ENCODE results near the gene POU6F2. TPM values are rescaled to one million over a fixed set of nuclear protein-coding genes. Genes with fewer than 3 reads are reported as not detected.

The POU6F2 gene
- total RNA-seq, 1 donor from 2014 or later: not detected

DNA sequence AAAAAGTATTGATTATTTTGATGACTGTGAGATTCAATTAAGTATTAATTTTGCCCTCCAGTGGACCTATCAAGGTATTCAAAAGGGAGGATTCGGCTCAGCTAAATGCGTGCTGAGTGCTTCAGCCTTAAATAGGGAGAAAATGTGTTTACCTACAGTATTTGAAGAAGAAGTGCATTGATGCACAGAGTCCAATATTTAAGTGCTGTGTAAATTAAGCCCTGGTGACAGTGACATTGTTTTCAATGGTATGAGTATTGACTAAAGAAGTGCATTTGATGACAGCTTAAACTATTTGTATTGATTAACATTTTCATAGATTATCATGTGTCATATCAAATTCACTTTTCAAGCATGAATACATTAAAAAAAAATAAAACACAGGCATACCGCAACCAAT is 106.6 kb downstream of the POU6F2 start:
- no peaks in the 10 kb centered on the region for H3K27me3 ChIP-seq (ENCODE audit: control insufficient read depth, insufficient read depth, low read length)
- TF ChIP-seq, protein P1, sequence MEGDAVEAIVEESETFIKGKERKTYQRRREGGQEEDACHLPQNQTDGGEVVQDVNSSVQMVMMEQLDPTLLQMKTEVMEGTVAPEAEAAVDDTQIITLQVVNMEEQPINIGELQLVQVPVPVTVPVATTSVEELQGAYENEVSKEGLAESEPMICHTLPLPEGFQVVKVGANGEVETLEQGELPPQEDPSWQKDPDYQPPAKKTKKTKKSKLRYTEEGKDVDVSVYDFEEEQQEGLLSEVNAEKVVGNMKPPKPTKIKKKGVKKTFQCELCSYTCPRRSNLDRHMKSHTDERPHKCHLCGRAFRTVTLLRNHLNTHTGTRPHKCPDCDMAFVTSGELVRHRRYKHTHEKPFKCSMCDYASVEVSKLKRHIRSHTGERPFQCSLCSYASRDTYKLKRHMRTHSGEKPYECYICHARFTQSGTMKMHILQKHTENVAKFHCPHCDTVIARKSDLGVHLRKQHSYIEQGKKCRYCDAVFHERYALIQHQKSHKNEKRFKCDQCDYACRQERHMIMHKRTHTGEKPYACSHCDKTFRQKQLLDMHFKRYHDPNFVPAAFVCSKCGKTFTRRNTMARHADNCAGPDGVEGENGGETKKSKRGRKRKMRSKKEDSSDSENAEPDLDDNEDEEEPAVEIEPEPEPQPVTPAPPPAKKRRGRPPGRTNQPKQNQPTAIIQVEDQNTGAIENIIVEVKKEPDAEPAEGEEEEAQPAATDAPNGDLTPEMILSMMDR (IDR thresholded peaks at IDR 0.05; ENCODE audit: insufficient read depth, low read length, severe bottlenecking): no peak
- H3K4me3 ChIP-seq (ENCODE audit: low read depth, low read length): no peak overlapping the region
- FAIRE-seq (no peak), DNase-seq (ENCODE audit: low read depth) (no peak)
- no peaks in the 10 kb centered on the region for H3K36me3 ChIP-seq (ENCODE audit: control insufficient read depth, insufficient read depth, low read length)

DNA sequence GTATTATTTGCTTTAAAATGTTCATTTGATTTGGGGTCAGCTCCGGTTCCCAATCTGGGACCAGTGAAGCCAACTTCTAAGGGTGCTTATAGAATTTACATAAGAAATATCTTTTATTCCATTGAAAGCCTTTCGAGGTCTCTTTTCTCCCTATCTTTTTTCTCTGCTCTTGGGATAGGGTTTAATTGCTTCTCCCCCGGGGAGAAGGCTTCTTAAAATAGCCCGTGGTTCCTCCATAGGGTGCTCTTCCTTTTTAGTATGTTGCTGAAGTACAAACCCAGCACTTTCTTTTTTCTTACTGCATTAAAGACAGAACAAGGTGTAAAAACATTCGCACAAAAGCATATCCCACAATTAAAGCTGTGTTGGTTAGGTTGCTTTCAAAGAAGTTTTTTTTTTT is 107.5 kb downstream of the POU6F2 start:
- Histone ChIP-seq H3K4me3 (ENCODE audit: low read depth, low read length) (no peak overlapping the region), H3K27me3 (ENCODE audit: control insufficient read depth, insufficient read depth, low read length) (no peaks in the 10 kb centered on the region), H3K36me3 (ENCODE audit: control insufficient read depth, insufficient read depth, low read length) (no peaks in the 10 kb centered on the region)
- TF ChIP-seq, protein P1 (IDR thresholded peaks at IDR 0.05; ENCODE audit: insufficient read depth, low read length, severe bottlenecking): no peak
- FAIRE-seq (no peak), DNase-seq (ENCODE audit: low read depth) (no peak)

DNA sequence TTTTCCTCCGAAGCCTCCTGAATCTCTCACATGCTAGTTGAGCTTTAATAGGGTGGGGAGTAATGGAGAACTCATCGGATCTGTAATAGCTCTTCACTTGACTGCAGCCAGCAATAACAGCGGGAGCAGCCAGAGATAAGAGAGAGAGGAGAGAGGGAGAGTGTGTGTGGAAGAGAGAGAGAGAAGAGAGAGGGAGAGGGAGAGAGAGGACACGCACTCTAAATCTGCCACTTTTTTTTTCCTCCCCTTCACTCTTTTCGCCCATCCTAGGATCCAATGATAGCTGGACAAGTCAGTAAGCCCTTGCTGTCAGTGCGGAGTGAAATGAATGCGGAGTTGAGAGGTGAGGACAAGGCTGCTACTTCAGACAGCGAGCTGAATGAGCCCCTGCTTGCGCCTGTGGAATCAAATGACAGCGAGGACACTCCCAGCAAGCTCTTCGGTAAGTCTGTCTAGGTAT is 107.9 kb downstream of the POU6F2 start:
- H3K4me3 ChIP-seq (ENCODE audit: low read depth, low read length): no peak overlapping the region
- H3K36me3 ChIP-seq (ENCODE audit: control insufficient read depth, insufficient read depth, low read length): no peaks in the 10 kb centered on the region
- TF ChIP-seq, protein P1 (IDR thresholded peaks at IDR 0.05; ENCODE audit: insufficient read depth, low read length, severe bottlenecking): no peak
- H3K27me3 ChIP-seq (ENCODE audit: control insufficient read depth, insufficient read depth, low read length): no peaks in the 10 kb centered on the region
- FAIRE-seq (no peak), DNase-seq (ENCODE audit: low read depth) (peak; percentile 2)

DNA sequence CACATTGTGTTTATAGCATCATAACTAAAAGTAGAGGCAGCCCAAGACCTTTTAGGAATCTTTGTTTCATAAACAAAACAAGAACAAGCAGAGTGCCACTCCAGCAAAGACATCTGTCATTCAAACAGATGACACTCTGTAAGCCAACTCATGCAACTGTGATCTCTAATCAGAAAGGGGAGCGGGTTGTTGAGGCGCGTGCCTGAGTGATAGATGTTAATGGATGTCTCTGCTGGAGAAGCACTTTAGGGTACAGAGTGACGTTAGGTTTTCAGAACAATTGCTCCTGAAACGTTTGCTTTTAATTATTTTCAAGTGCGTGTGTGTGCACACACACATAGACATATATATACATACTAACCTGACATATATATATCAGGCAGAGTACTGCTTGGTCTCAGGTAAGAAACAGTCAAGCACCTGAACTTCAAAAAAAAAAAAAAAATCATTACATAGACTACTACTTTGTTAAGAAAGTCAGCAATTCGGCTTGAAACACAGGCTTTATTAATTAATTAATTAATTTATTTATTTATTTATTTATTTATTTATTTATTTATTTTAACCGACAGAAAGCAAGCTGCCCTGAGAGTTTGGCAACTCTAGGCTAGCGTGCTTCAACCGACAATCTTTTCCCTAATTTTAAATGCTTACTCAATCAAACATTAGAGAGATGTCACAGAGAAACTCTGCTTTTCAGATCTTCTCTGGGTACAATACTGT is 109.1 kb downstream of the POU6F2 start:
- Histone ChIP-seq H3K4me3 (ENCODE audit: low read depth, low read length) (no peak overlapping the region), H3K27me3 (ENCODE audit: control insufficient read depth, insufficient read depth, low read length) (no peaks in the 10 kb centered on the region), H3K36me3 (ENCODE audit: control insufficient read depth, insufficient read depth, low read length) (no peaks in the 10 kb centered on the region)
- FAIRE-seq (no peak), DNase-seq (ENCODE audit: low read depth) (no peak)
- TF ChIP-seq, protein P1 (IDR thresholded peaks at IDR 0.05; ENCODE audit: insufficient read depth, low read length, severe bottlenecking): no peak

DNA sequence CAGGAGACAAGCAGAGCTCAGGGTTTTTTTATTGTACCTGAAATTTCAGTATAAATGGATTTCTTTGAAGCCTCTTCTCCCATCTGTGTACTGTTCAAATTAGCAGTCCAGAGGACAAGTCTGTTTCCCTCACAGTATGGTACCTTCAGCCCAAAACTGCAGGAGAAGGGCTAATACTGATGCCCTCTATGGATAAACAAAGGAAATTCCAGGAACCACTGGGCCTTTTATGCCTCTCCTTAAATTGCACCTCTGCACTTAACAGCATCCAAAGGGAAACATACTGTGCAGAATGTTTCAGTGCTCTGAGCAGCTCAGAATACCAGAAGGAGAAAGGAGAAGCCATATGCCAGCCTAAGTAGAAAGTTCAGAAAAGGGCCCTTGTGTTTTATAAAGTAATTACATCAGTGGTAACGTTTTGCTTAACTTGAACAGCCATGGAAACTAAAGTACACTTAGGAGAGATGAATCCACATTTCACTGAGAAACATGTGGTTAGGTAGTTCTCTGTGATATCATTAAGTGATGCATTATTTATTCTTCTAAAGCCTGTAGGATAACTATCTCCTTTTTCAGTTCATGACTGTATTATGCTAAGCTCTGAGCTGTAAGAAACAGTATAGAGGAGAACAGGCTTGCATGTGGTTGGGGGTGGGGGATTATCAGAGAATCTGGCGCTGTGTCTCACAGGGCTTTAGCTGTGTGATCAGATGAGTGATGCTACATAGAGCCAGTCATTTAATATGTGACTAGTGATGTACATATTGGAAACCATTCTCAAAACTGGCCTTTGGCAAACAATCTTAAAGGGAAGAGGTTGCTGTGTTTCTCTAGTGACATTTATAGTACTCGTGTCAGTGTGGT is 111.3 kb downstream of the POU6F2 start:
- DNase-seq (ENCODE audit: low read depth) (no peak), FAIRE-seq (no peak)
- Histone ChIP-seq H3K4me3 (ENCODE audit: low read depth, low read length) (no peak overlapping the region), H3K27me3 (ENCODE audit: control insufficient read depth, insufficient read depth, low read length) (no peaks in the 10 kb centered on the region), H3K36me3 (ENCODE audit: control insufficient read depth, insufficient read depth, low read length) (no peaks in the 10 kb centered on the region)
- TF ChIP-seq, protein P1 (IDR thresholded peaks at IDR 0.05; ENCODE audit: insufficient read depth, low read length, severe bottlenecking): no peak

Data from bronchial epithelial cell (primary cell).